CD4-positive, alpha-beta T cell (primary cell): Measurements from ENCODE around the gene MICALL2. TPM values are rescaled to one million over a fixed set of nuclear protein-coding genes. Genes with fewer than 3 reads are reported as not detected.
A peak's percentile ranks its signal among the peaks of the same experiment; 100 is the strongest.

Source experiments
- ATAC-seq: fragments of 200-7000 bp; cut with Tn5 transposase; one replicate; pipeline ENCODE4 v1.10.0; 2022; ENCODE audit warnings: mild to moderate bottlenecking; ENCODE audit not compliant: poor library complexity
- CTCF ChIA-PET: fragments of 350-600 bp; sonication (Branson Sonifier 250); formaldehyde crosslinking; loops from one replicate; lab custom pipeline; 2021; ENCODE audit warnings: antibody characterized with exemption, inconsistent platforms; lab: Charles Lee
- POLR2A ChIA-PET: fragments of 350-600 bp; sonication (Branson Sonifier 250); formaldehyde crosslinking; loops from one replicate; lab custom pipeline; 2021; ENCODE audit warnings: antibody characterized with exemption, inconsistent platforms; lab: Charles Lee
- DNase-seq, 14 experiments: peaks; one replicate each; pipeline ENCODE4 v3.0.0-alpha.2; 2013 to 2020; ENCODE audit warnings: mixed read lengths in 2 of 14
- H3K27ac ChIP-seq, 2 donors: one replicate each; pipeline versions ENCODE4 v1.5.1 to v1.7.0; 2013; ENCODE audit warnings: low read length in 2 of 2, low read depth in 1 of 2, mild to moderate bottlenecking in 1 of 2
- H3K27me3 ChIP-seq, 2 experiments: 1 replicate in 1 of 2; 2 replicates in 1 of 2; pipeline versions ENCODE4 v1.6.1 to v1.7.0; 2013; ENCODE audit warnings: low read length in 2 of 2, control low read depth in 1 of 2, mild to moderate bottlenecking in 1 of 2, moderate library complexity in 1 of 2; ENCODE audit not compliant: insufficient read depth in 2 of 2, control insufficient read depth in 1 of 2
- H3K36me3 ChIP-seq: one replicate; pipeline ENCODE4 v1.6.1; 2013; ENCODE audit warnings: low read length, control low read depth; ENCODE audit not compliant: insufficient read depth
- H3K4me1 ChIP-seq: one replicate; pipeline ENCODE4 v1.6.1; 2013; ENCODE audit warnings: low read length, control low read depth; ENCODE audit not compliant: insufficient read depth
- H3K4me3 ChIP-seq: one replicate; pipeline ENCODE4 v1.5.1; 2013; ENCODE audit warnings: mild to moderate bottlenecking, low read length, moderate library complexity
- H3K9me3 ChIP-seq, 2 experiments: 1 replicate in 1 of 2; 2 replicates in 1 of 2; pipeline versions ENCODE4 v1.6.1 to v1.7.0; 2013; ENCODE audit warnings: low read length in 2 of 2, mild to moderate bottlenecking in 2 of 2, control low read depth in 1 of 2, moderate library complexity in 1 of 2; ENCODE audit not compliant: control insufficient read depth in 1 of 2, insufficient read depth in 1 of 2
- H3K27ac Mint-ChIP-seq: one replicate; pipeline ENCODE4 v1.8.0; 2020; ENCODE audit warnings: mixed read lengths
- H3K27me3 Mint-ChIP-seq: one replicate; pipeline ENCODE4 v1.8.0; 2021; ENCODE audit warnings: mixed read lengths
- H3K36me3 Mint-ChIP-seq: one replicate; pipeline ENCODE4 v1.8.0; 2021; ENCODE audit warnings: low read depth, mixed read lengths
- H3K4me1 Mint-ChIP-seq: one replicate; pipeline ENCODE4 v1.8.0; 2021; ENCODE audit warnings: low read depth, mixed read lengths
- H3K4me3 Mint-ChIP-seq: one replicate; pipeline ENCODE4 v1.8.0; 2020; ENCODE audit warnings: mild to moderate bottlenecking, mixed read lengths
- H3K9me3 Mint-ChIP-seq: one replicate; pipeline ENCODE4 v1.8.0; 2020; ENCODE audit warnings: mixed read lengths
- CTCF ChIP-seq: fragments of 200-600 bp; IDR thresholded peaks from one replicate; pipeline ENCODE4 v1.8.0; 2022; ENCODE audit warnings: antibody characterized with exemption, mild to moderate bottlenecking
- intact Hi-C, 2 experiments: fragments of 100-400 bp; cut with DNase I in 1 of 2; cut with micrococcal nuclease in 1 of 2; formaldehyde crosslinking; loops; one replicate each; pipeline versions ENCODE4 v1.15.1 to v1.9.0; 2023 to 2025; cut with DNase I, micrococcal nuclease
- total RNA-seq, 174 experiments: library from RNA in 2 of 174; stranded (reverse) in 2 of 174; gene quantifications; one replicate each; pipeline ENCODE4 v1.2.3 and lab custom pipeline; 2021 to 2026

MICALL2 gene
- total RNA-seq, 2 experiments from 2014 or later, result 1.9 to 2.2 TPM

GRCh38 chr7:1475393-1475792 lies 16.1 kb upstream of the MICALL2 start:
- no peaks in the 10 kb centered on the region for H3K27me3 Mint-ChIP-seq
- ChIA-PET POLR2A (interaction anchor here (1.0 kb wide), 1 partner anchor 14 kb away, joined by 4 read pairs; no protein-coding TSS in a partner anchor), CTCF (no interaction called here)
- H3K4me3 Mint-ChIP-seq, result no peak overlapping the region
- H3K4me3 ChIP-seq, result no peak overlapping the region
- no peaks in the 10 kb centered on the region for H3K9me3 ChIP-seq
- H3K27ac ChIP-seq, result no peak overlapping the region
- H3K36me3 Mint-ChIP-seq, result peaks cover 21% of the 10 kb centered on the region
- intact Hi-C loops, result loop anchor here (2.0 kb wide), 3 partner anchors 17 to 251 kb away; partner anchors contain the start of gene MICALL2 (in 1 of the 2)
- no peak overlapping the region for H3K27ac Mint-ChIP-seq
- no peaks in the 10 kb centered on the region for H3K27me3 ChIP-seq
- peaks cover 16% of the 10 kb centered on the region for H3K4me1 Mint-ChIP-seq
- ATAC-seq (no peak), DNase-seq (no peak)
- H3K36me3 ChIP-seq, result peaks cover 60% of the 10 kb centered on the region
- peaks cover 18% of the 10 kb centered on the region for H3K4me1 ChIP-seq
- no peak for TF ChIP-seq CTCF
- no peaks in the 10 kb centered on the region for H3K9me3 Mint-ChIP-seq

GRCh38 chr7:1474736-1475135 lies 15.5 kb upstream of the MICALL2 start:
- ATAC-seq, result no peak
- no peak for TF ChIP-seq CTCF
- no peaks in the 10 kb centered on the region for H3K9me3 ChIP-seq
- ChIA-PET POLR2A (interaction anchor here (1.0 to 1.3 kb wide), 4 partner anchors 13 to 57 kb away, joined by 3 to 4 read pairs (median 4); partner anchors contain the start of genes INTS1 and MICALL2), CTCF (interaction anchor here (0.6 to 1.3 kb wide), 16 partner anchors 12 to 879 kb away, joined by 3 to 8 read pairs (median 4); partner anchors contain the start of gene TMEM184A)
- H3K9me3 Mint-ChIP-seq, result no peaks in the 10 kb centered on the region
- H3K4me3 Mint-ChIP-seq, result no peak overlapping the region
- no peak overlapping the region for H3K27ac Mint-ChIP-seq
- H3K27ac ChIP-seq, result peak overlapping the region in 1 of 2 donors; percentile 7
- peaks cover 62% of the 10 kb centered on the region for H3K36me3 ChIP-seq
- H3K4me1 Mint-ChIP-seq, result peaks cover 16% of the 10 kb centered on the region
- H3K4me3 ChIP-seq, result no peak overlapping the region
- peaks cover 21% of the 10 kb centered on the region for H3K36me3 Mint-ChIP-seq
- peak in 1 of 14 experiments; percentile 45 for DNase-seq
- H3K27me3 ChIP-seq, result no peaks in the 10 kb centered on the region
- H3K27me3 Mint-ChIP-seq, result no peaks in the 10 kb centered on the region
- intact Hi-C loops, result loop anchor here (2.0 kb wide), 3 partner anchors 16 to 250 kb away; partner anchors contain the start of gene MICALL2 (in 1 of the 2)
- peaks cover 18% of the 10 kb centered on the region for H3K4me1 ChIP-seq

- no peak overlapping the region for H3K4me3 ChIP-seq
- Mint-ChIP-seq H3K9me3 (no peaks in the 10 kb centered on the region), H3K4me1 (peaks cover 16% of the 10 kb centered on the region), H3K4me3 (no peak overlapping the region), H3K36me3 (peaks cover 21% of the 10 kb centered on the region), H3K27ac (no peak overlapping the region), H3K27me3 (no peaks in the 10 kb centered on the region)
- intact Hi-C loops, result loop anchor here (2.0 kb wide), 3 partner anchors 15 to 249 kb away; partner anchors contain the start of gene MICALL2 (in 1 of the 2)
- POLR2A ChIA-PET, result interaction anchor here (0.7 to 1.3 kb wide), 4 partner anchors 15 to 497 kb away, joined by 3 to 5 read pairs (median 4); partner anchors contain the start of genes INTS1 and MICALL2
- TF ChIP-seq CTCF, result peak; percentile 90
- H3K36me3 ChIP-seq, result peaks cover 61% of the 10 kb centered on the region
- no peak overlapping the region for H3K27ac ChIP-seq
- peak; percentile 97 for ATAC-seq
- peaks cover 18% of the 10 kb centered on the region for H3K4me1 ChIP-seq
- peak; percentile 82 to 94 (median 86) for DNase-seq
- H3K27me3 ChIP-seq, result no peaks in the 10 kb centered on the region
- H3K9me3 ChIP-seq, result no peaks in the 10 kb centered on the region
- CTCF ChIA-PET, result interaction anchor here (0.6 to 1.3 kb wide), 16 partner anchors 11 to 880 kb away, joined by 3 to 8 read pairs (median 4); partner anchors contain the start of gene TMEM184A
Observed at GRCh38 chr7:1473864-1474512, 14.7 kb upstream of the MICALL2 start.
